Esophagus squamous epithelium (tissue), 5 donors: Measurements from ENCODE around the gene SRC. TPM values are rescaled to one million over a fixed set of nuclear protein-coding genes. Genes with fewer than 3 reads are reported as not detected.

Source experiments
- DNase-seq: peaks from one replicate; lab custom pipeline; 2025; lab: John Stamatoyannopoulos, UW
- H3K27ac ChIP-seq, 4 donors: fragments of 200-600 bp; sonication (generic); one replicate each; pipeline ENCODE4 v1.5.1; 2016 to 2019; ENCODE audit warnings: mild to moderate bottlenecking in 1 of 4
- H3K27me3 ChIP-seq, 4 donors: fragments of 200-600 bp; sonication (generic); 1 replicate in 3 of 4; 2 replicates in 1 of 4; pipeline versions ENCODE4 v1.5.1 to v1.6.0; 2017 to 2021; ENCODE audit warnings: antibody characterized with exemption in 1 of 4
- H3K36me3 ChIP-seq, 3 donors: fragments of 200-600 bp; sonication (generic); one replicate each; pipeline ENCODE4 v1.5.1; 2016 to 2019
- H3K4me1 ChIP-seq, 3 donors: fragments of 200-600 bp; sonication (generic); one replicate each; pipeline ENCODE4 v1.5.1; 2017 to 2019
- H3K4me3 ChIP-seq, 4 donors: fragments of 200-600 bp; sonication (generic); 1 replicate in 3 of 4; 2 replicates in 1 of 4; pipeline ENCODE4 v1.5.1; 2016 to 2019; ENCODE audit warnings: mild to moderate bottlenecking in 2 of 4, moderate library complexity in 1 of 4
- H3K9me3 ChIP-seq, 3 donors: fragments of 200-600 bp; sonication (generic); one replicate each; pipeline ENCODE4 v1.5.1; 2016 to 2019
- CTCF ChIP-seq, 6 experiments: fragments of 450-650 bp in 4 of 6; fragments of 200-600 bp in 2 of 6; sonication (generic) in 2 of 6; IDR thresholded peaks; one replicate each; pipeline ENCODE4 v1.5.1; 2016 to 2019; ENCODE audit warnings: antibody characterized with exemption in 6 of 6, mild to moderate bottlenecking in 4 of 6, moderate library complexity in 4 of 6
- POLR2A ChIP-seq, 4 donors: fragments of 450-650 bp; IDR thresholded peaks; one replicate each; pipeline ENCODE4 v1.6.1; 2017; ENCODE audit warnings: antibody characterized with exemption in 4 of 4, mild to moderate bottlenecking in 4 of 4, moderate library complexity in 3 of 4
- whole genome bisulfite sequencing, 2 donors: methylation state at CpG; one replicate each; pipeline ENCODE4 v1.1.5; 2018; 5-methylcytosine and 5-hydroxymethylcytosine counted together
- intact Hi-C: fragments of 100-400 bp; cut with DNase I; formaldehyde crosslinking; loops from one replicate; pipeline ENCODE4 v1.15.0; 2022
- total RNA-seq, 4 donors: library from RNA; depleted of rRNA; stranded (reverse); fragments of >200 nt; gene quantifications; one replicate each; pipeline ENCODE4 v1.1.0, GENCODE V29; 2016
- donor health status: DM: yes; HTN: yes; CAD: no.

SRC gene
- total RNA-seq, 4 donors from 2014 or later: 32.4 to 46.5 (median 39.0) TPM

- H3K36me3 ChIP-seq: peaks cover 7 to 63% (median 15%) of the 10 kb centered on the region in 3 donors
- H3K27ac ChIP-seq: peak overlapping the region; percentile 23 to 90 (median 60)
- peaks cover 29 to 68% (median 29%) of the 10 kb centered on the region in 3 donors for H3K4me1 ChIP-seq
- no peaks in the 10 kb centered on the region for H3K9me3 ChIP-seq
- no peak for TF ChIP-seq CTCF (IDR thresholded peaks at IDR 0.05)
- H3K4me3 ChIP-seq: no peak overlapping the region
- WGBS, 2 donors: 94 to 95% methylated on average over 6 of the region's 6 CpGs
- no peak for DNase-seq
- no peaks in the 10 kb centered on the region for H3K27me3 ChIP-seq
- intact Hi-C loops: no loop called here
These were observed 46.0 kb upstream of the SRC start for GRCh38 chr20:37299718-37300528.

- H3K36me3 ChIP-seq: peaks cover 7 to 74% (median 15%) of the 10 kb centered on the region in 3 donors
- H3K9me3 ChIP-seq: no peaks in the 10 kb centered on the region
- DNase-seq: no peak
- 94 to 97% methylated on average over 9 of the region's 9 CpGs for WGBS, 2 donors
- no peaks in the 10 kb centered on the region for H3K27me3 ChIP-seq
- H3K4me3 ChIP-seq: no peak overlapping the region
- intact Hi-C loops: no loop called here
- TF ChIP-seq POLR2A (IDR thresholded peaks at IDR 0.05) (no peak), CTCF (IDR thresholded peaks at IDR 0.05) (no peak)
- no peak overlapping the region for H3K27ac ChIP-seq
- peaks cover 17 to 62% (median 18%) of the 10 kb centered on the region in 3 donors for H3K4me1 ChIP-seq
These were observed 44.8 kb upstream of the SRC start for GRCh38 chr20:37301120-37301519.

- 83 to 92% methylated on average over 3 of the region's 3 CpGs for WGBS, 2 donors
- peaks cover 13 to 60% (median 15%) of the 10 kb centered on the region in 3 donors for H3K4me1 ChIP-seq
- intact Hi-C loops: no loop called here
- H3K36me3 ChIP-seq: peaks cover 7 to 78% (median 15%) of the 10 kb centered on the region in 3 donors
- no peaks in the 10 kb centered on the region for H3K9me3 ChIP-seq
- no peak for DNase-seq
- H3K4me3 ChIP-seq: no peak overlapping the region
- TF ChIP-seq POLR2A (IDR thresholded peaks at IDR 0.05) (no peak), CTCF (IDR thresholded peaks at IDR 0.05) (no peak)
- H3K27ac ChIP-seq: no peak overlapping the region
- H3K27me3 ChIP-seq: no peaks in the 10 kb centered on the region
These were observed 44.4 kb upstream of the SRC start for GRCh38 chr20:37301558-37301957.

GRCh38 chr20:37302981-37303380 is 43.0 kb upstream of the SRC start:
- Histone ChIP-seq H3K4me1 (peaks cover 0 to 52% (median 5%) of the 10 kb centered on the region in 3 donors), H3K27ac (no peak overlapping the region), H3K9me3 (no peaks in the 10 kb centered on the region), H3K4me3 (no peak overlapping the region), H3K27me3 (no peaks in the 10 kb centered on the region), H3K36me3 (peaks cover 7 to 93% (median 21%) of the 10 kb centered on the region in 3 donors)
- no peak for TF ChIP-seq CTCF (IDR thresholded peaks at IDR 0.05)
- TF ChIP-seq POLR2A (IDR thresholded peaks at IDR 0.05): no peak
- intact Hi-C loops: no loop called here
- WGBS, 2 donors: 73 to 75% methylated on average over 2 of the region's 2 CpGs
- no peak for DNase-seq

- Histone ChIP-seq H3K36me3 (peaks cover 7 to 97% (median 21%) of the 10 kb centered on the region in 3 donors), H3K4me1 (peaks cover 0 to 52% (median 0%) of the 10 kb centered on the region in 3 donors), H3K4me3 (no peak overlapping the region), H3K27me3 (no peaks in the 10 kb centered on the region), H3K27ac (no peak overlapping the region), H3K9me3 (no peaks in the 10 kb centered on the region)
- no peak for DNase-seq
- TF ChIP-seq CTCF (IDR thresholded peaks at IDR 0.05) (no peak), POLR2A (IDR thresholded peaks at IDR 0.05) (no peak)
- WGBS, 2 donors: 76 to 88% methylated on average over 4 of the region's 4 CpGs
- intact Hi-C loops: no loop called here
These were observed 42.3 kb upstream of the SRC start for GRCh38 chr20:37303637-37304036.
